MM.1S (cell line): Measurements from ENCODE around the gene TMEM45B.

ENCODE experiments used
- EZH2 ChIP-seq: fragments of 300-600 bp; sonication (generic); optimal IDR thresholded peaks from 2 replicates; pipeline ENCODE3; 2017; ENCODE audit warnings: low read depth, mild to moderate bottlenecking, antibody characterized with exemption, low read length, mixed read lengths
- EZH2phosphoT487 ChIP-seq: fragments of 300-600 bp; sonication (generic); IDR thresholded peaks from 2 replicates; pipeline ENCODE4 v1.6.1; 2018; ENCODE audit warnings: antibody characterized with exemption, low read length
- TF ChIP-seq, protein P1 (sequence below): fragments of 300-600 bp; sonication (generic); IDR thresholded peaks from 2 replicates; pipeline ENCODE4 v1.5.1; 2016; ENCODE audit warnings: antibody characterized with exemption, low read length, mixed read lengths

DNA sequence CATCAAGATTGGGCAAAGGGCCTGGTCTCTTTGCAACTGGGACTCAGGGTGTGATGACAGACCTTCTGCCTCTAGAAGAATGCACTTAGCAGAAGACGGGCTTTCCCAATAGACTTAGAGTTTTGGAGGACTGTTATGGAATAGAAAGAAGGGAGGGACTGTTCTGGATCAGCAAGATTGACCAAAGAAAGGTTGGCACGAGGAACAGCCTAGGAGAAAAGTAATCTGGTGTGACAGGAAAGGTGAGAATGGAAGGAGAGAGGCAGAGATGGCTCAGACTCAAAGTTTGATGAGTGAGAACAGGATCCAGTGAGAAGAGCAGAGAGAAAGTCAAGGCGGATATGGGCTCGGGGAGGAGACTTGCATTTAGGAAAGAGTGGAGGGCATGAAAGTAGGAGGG is 23.0 kb upstream of the TMEM45B start:
- TF ChIP-seq, protein P1, sequence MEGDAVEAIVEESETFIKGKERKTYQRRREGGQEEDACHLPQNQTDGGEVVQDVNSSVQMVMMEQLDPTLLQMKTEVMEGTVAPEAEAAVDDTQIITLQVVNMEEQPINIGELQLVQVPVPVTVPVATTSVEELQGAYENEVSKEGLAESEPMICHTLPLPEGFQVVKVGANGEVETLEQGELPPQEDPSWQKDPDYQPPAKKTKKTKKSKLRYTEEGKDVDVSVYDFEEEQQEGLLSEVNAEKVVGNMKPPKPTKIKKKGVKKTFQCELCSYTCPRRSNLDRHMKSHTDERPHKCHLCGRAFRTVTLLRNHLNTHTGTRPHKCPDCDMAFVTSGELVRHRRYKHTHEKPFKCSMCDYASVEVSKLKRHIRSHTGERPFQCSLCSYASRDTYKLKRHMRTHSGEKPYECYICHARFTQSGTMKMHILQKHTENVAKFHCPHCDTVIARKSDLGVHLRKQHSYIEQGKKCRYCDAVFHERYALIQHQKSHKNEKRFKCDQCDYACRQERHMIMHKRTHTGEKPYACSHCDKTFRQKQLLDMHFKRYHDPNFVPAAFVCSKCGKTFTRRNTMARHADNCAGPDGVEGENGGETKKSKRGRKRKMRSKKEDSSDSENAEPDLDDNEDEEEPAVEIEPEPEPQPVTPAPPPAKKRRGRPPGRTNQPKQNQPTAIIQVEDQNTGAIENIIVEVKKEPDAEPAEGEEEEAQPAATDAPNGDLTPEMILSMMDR = no peak
- TF ChIP-seq EZH2 (no peak), EZH2phosphoT487 (no peak)
